Measurements from ENCODE around the gene MTHFD2L.
A peak's percentile ranks its signal among the peaks of the same experiment; 100 is the strongest.
"Not testable (repeated sequence)": the region's sequence is repeated elsewhere in the genome, so short reads cannot be mapped to it uniquely, and the experiment has no call there.

The MTHFD2L gene

DNA sequence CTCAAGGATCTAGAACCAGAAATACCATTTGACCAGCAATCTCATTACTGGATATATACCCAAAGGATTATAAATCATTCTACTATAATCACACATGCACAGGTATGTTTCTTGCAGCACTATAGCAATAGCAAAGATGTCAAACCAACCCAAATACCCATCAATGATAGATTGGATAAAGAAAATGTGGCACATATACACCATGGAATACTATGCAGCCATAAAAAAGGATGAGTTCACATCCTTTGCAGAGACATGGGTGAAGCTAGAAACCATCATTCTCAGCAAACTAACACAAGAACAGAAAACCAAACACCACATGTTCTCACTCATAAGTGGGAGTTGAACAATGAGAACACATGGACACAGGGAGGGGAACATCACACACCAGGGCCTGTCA lies 25.7 kb upstream of the MTHFD2L start:
- not testable (repeated sequence) for DNase-seq (ENCODE audit: low read depth in 2 of 3, low spot score in 2 of 3)

DNA sequence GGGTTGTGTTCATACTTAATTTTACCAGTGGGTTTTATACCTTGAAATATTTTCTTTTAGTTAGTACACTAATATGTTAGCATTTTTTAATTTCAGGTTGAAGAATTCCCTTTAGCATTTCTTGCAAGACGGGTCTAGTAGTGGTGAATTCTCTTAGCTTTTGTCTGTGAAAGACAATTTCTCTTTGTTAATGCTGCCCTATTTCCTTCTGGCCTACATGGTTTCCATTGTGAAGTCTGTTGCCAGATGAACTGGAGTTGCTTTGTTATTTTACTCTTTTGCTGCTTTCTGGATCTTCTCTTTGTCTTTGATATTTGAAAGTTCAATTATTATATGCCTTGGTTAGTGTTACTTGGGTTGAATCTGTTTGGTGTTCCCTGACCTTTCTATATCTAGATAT lies 25.0 kb upstream of the MTHFD2L start:
- DNase-seq (ENCODE audit: low read depth in 2 of 3, low spot score in 2 of 3) = no peak

DNA sequence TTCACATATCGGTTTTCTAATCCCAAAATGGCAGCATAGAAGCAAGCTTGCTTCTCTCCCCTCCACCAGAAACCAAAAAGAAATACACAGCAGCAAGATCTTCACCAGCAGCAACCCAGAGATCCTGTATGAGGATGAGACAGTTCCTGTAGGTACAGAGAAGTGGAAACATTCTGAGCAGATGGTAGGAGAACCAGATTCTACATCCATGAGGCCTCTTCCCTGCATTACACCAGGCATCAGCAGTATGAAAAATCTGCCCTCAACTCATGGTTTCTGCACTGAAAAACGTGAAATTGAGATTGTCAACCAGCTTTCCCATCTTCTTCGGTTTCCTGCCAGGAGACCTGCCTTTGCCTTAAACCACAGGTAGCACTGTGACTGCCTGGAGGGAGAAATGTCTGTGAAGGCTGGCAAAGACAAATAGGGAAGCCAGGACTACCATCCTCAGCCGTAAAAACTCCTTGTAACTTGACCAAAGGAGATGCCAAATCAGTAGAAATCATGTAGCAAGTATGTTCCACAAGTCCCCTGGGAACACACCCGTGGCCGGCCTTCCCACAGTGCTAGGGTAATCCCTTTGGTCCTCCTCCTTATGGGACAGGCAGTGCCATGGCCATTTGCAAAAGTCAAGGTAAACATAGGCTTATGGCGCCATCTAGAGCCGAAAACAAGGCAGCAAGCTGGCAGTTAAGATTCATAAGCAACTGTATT lies 24.0 kb upstream of the MTHFD2L start:
- DNase-seq (ENCODE audit: low read depth in 2 of 3, low spot score in 2 of 3) = peak in 1 of 3 experiments; percentile 26

DNA sequence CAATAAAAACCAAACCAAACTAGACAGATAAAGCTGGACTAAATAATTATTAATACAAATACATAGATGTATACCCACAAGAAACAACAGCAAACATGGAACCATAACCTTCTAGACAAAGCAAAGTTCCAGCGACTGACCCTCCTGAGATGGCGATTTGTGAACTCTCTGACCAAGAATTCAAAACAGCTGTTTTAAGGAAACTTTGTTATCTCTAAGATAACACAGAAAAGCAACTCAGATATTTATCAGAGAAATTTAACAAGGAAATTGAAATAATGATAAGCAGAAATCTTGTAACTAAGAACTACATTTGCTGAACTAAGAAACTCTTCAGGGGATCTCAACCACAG lies 23.4 kb upstream of the MTHFD2L start:
- DNase-seq (ENCODE audit: low read depth in 2 of 3, low spot score in 2 of 3) = no peak

DNA sequence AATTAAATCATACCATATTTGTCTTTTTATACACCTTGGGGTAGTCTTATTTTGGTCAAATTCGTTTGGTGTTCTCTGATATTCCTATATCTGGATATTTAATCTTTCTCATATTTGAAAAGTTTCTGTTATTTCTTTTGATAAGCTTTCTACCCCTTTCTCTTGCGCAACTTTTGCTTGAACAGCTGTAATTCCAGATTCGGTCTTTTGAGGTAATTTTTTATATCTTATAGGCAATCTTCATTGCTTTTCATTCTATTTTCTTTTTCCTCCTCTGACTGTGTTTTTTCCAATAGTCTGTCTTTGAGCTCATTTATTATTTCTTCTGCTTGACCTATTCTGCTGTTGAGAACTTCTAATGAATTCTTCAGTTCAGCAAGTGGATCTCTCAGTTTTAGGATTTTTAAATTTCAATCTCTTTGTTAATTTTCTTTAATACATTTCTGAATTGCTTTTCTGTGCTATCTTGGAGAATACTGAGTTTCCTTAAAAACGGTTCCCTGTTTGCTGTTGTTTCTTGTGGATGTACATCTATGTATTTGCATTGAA lies 11.3 kb upstream of the MTHFD2L start:
- DNase-seq (ENCODE audit: low read depth in 2 of 3, low spot score in 2 of 3) = no peak

DNA sequence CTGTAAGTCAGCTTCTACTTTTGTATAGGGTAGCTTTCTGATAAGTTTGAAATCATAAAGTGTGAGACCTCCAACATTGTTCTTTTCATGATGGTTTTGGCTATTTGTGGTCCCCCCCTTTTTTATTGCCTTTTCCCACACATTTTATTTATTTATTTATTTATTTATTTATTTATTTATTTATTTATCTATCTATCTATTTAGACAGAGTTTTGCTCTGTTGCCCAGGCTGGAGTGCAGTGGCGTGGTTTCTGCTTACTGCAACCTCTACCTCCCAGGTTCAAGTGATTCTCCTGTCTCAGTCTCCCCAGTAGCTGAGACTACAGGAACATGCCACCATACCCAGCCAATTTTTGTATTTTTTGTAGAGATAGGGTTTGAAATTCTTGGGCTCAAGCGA lies 9.7 kb upstream of the MTHFD2L start:
- no peak for DNase-seq (ENCODE audit: low read depth in 2 of 3, low spot score in 2 of 3)

DNA sequence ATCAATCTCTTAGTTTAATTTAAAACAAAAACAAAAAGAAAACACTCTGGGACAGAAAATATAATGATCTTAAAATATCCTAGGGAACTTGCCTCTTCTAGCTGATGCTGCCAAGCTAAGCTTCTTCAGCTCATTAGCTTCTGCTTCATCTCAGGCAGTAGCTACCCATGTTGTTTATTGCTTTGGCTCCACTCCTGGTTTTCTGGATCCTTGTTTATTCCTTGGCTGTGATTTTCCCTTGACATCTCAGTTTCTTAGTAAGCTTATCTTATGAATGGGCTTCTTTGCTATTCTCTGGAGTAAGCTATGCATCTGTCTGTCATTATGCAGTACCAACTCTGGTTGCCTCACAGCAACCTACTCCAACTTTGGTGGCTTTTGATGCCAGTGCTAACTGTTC lies 5.1 kb upstream of the MTHFD2L start:
- DNase-seq (ENCODE audit: low read depth in 2 of 3, low spot score in 2 of 3) = no peak

DNA sequence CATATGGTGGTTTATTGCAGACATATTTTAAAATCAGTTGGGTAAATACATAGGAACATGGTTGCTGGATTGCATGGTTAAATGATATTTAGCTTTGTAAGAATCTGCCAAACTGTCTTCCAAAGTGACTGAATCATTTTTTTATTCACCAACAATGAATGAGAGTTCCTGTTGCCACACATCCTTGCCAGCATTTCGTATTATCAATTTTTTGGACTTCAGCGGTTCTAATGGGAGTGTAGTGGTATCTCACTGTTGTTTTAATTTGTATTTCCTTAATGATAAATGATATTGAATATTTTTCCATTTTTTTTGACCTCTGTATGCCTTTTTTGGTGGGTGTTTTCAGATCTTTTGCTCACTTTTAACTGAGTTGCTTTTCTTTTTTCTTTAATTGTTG lies 1.4 kb upstream of the MTHFD2L start:
- no peak for DNase-seq (ENCODE audit: low read depth in 2 of 3, low spot score in 2 of 3)

DNA sequence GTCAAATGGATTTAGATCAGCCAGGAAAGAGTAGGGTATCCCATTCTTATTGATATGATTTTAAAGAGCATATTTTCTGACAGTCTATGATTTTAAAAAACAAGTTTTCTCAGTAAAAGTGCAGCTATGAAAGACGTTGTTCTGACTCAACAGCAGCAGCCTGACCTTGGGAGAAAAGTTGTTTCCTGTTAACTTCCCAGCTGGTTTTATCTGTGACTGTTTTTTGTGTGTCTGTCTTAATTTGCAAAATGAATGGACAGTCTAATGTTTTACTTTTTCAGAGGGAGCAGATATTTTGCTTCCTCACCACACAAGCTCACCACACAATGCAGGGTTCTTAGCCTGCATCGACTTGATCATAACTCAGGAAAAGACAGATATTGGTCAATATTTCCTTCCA lies 764 bp upstream of the MTHFD2L start:
- no peak for DNase-seq (ENCODE audit: low read depth in 2 of 3, low spot score in 2 of 3)

DNA sequence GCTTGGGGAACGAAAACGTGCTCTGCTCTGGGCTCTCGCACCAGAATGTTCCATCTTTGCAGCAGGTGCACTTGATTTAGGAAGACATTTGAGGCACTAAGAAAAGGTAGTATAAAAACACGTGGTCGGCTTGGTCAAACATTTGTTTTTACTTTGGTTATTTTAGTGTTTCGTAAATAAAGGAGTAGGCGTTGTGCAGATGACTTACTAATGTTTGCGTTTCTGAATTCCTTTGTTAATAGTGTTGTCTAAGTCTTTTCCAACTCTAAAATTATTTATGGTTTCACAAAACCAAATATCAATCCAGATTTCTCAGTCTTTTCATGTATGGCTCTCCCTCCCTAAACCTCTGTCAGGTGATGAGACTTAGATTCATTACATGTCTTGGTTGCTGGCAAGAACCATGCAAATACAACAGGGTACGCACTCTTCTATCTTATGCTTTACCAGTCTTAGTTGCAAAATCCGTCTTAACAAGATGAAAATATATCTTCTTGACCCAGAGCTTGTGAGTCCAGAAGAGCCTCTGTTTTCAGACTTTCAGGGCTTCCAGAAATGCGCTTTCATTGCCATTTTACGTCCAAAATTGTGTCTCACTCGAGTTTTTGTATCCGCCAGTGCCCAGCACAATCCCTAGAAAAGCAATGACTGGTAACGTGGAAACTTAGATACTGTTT lies 686 bp downstream of the MTHFD2L start:
- DNase-seq (ENCODE audit: low read depth in 2 of 3, low spot score in 2 of 3) = no peak

DNA sequence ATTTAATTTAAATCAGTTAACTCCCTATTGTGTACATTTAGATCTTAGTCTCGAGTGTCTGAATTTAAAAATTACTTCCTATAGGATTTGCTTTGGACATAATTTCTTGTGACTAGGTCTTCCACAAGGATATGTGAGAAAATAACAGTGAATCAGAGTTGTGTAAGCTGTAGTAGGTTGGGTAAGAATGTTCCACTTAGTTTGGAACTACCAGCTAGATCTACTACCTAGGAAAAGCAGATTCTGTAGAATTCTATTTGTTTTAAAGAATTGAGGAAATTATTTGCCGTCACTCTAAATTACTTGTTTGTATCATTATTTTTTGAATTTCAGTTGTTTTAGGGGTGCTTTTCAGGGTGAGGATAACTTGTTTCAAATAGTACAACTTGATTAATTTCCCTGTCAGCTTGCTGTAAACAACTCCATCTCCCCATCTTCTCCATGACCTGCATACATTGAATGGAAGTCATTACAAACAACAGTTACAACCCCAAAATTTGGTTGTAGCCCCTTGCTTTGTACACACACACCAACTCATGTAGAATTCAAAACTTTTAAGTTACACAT lies 1.3 kb downstream of the MTHFD2L start:
- no peak for DNase-seq (ENCODE audit: low read depth in 2 of 3, low spot score in 2 of 3)

DNA sequence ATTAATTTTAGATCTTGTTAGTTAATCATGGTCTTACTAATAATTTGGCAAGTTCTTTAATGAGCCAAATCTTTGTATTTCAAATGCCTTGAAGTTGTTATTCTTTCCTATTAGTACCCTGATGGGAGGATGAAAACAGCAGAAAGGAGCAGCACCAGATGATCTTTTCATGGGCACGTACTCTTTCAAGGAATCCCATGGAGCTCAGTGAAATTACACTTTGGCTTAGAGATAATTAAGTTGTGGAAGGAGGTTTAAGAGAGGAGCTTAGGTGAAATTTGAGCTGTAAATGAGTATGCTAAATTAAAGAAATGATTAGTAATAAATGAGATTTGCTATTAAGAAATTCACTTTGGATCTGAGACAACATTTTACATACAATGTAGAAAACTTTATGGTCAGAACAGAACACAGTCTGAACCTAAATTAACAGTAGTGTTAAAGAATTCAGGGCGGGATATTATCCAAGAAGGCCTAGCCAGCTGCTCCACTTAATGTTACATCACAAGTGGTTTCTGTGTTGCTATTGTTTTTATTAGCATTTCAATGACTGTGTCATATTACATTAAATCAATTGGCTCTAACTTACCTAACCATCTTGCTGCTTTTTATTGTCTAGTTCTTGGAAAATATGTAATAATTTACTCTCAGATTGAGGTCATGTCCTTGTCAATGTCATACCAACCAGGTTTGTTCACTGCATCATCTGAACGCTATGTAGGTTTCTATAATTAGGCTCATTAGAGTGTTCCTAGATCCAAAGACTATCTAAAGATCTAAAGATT lies 3.9 kb downstream of the MTHFD2L start:
- DNase-seq (ENCODE audit: low read depth in 2 of 3, low spot score in 2 of 3) = no peak

DNA sequence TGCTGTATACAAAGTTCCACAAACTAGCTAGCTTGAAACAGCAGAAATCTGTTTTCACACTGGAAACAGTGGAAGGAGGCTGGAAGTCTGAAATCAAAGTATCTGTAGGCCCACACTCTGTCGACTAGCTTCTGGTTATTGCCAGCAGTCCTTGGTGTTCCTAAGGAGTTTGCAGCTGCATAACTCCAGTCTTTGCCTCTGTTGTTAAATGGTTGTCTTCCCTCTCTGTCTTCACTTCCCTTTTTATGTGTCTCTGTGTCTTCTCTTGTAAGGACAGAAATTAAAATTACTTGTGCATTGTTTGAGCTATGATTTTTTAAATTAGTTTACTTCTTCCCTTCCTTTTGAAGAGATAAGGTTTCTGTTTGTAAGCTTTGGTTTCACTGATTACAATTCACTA lies 8.2 kb downstream of the MTHFD2L start:
- no peak for DNase-seq (ENCODE audit: low read depth in 2 of 3, low spot score in 2 of 3)

DNA sequence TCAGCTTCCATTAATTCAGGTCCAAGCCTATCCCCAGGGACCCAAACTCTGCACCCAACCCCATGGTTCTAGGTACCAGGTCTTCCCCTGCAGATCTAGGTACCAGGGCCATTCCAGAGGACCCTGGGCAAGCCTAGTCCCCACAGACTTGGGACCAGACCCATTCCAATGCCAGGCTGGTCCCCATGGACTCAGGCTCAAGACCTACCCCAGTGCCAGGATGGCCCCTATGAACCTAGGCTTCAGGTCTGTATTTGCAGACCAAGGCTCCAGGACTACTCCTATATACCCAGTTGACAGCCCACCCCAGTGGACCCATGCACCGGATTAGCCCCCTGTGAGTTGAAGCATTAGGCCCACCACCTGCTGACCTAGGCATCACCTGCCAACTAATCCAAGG lies 8.9 kb downstream of the MTHFD2L start:
- no peak for DNase-seq (ENCODE audit: low read depth in 2 of 3, low spot score in 2 of 3)

DNA sequence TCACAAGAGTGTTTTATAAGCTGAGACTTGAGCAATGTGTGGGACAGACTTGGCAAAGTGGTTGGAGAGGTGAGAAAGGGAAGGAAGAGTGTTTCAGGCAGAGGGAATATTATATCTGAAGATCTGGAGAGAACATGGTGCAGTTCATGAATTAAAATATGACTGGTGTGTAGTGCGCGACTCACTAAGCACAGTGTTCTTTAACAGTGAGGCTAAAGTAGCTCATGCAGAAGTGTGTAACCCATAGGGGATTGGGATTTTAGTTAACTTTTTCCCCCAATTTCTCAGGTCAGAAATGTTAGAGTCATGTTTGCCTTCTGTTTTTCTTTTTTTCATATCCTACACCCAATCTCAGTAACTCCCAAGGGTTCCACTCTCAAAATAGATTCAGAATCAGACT lies 9.7 kb downstream of the MTHFD2L start:
- DNase-seq (ENCODE audit: low read depth in 2 of 3, low spot score in 2 of 3) = no peak

DNA sequence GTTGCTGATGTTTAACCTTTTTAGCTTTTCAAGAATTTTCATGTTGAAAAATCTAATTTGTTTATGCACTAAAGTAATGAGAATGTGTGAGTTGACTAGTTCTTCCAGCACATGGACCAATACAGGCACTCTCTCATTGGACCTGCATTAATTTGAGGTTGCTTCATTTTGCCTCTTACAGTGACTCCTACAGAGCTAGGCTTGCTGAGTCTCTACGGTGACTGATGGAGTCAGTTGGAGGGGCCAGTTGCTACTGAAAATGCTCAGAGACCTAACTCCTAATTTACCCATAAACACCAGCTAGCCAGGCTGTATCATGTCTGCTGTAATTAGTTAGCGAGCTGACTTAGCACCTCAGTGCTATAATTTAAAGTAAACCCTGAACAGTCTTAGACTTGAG lies 10.9 kb downstream of the MTHFD2L start:
- no peak for DNase-seq (ENCODE audit: low read depth in 2 of 3, low spot score in 2 of 3)

DNA sequence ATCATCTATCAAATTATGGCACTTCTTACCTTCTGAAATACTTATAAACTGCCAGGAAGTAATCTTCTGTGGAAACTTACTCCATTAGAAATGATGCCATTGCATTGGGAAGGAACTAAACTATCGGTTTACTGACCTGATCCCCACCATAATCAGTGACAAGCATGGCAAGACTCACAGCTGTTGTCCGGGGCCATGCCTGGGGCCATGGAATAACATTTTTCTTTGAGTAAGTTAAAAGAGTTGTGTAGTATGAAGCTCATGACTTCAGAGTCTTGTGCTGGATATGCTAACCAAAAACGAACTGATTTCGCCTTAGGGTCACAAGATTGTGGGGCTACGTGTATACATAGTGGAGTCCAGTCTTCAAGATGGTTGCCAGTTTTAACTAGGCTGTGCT lies 15.4 kb downstream of the MTHFD2L start:
- DNase-seq (ENCODE audit: low read depth in 2 of 3, low spot score in 2 of 3) = no peak

DNA sequence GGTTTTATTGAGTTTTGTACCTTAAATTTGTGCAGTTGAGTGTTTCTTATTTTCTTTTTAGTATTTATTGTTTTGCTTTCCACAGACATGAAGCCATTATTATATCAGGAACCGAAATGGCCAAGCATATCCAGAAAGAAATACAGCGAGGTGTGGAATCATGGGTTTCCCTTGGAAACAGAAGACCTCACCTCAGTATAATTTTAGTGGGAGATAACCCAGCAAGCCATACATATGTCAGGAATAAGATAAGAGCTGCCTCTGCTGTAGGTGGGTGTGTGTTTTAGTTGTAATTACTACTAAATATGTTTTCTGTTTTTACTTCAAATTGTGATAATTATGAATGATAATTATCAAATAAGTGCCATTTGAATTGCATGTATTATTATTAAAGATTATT lies 16.5 kb downstream of the MTHFD2L start:
- no peak for DNase-seq (ENCODE audit: low read depth in 2 of 3, low spot score in 2 of 3)

DNA sequence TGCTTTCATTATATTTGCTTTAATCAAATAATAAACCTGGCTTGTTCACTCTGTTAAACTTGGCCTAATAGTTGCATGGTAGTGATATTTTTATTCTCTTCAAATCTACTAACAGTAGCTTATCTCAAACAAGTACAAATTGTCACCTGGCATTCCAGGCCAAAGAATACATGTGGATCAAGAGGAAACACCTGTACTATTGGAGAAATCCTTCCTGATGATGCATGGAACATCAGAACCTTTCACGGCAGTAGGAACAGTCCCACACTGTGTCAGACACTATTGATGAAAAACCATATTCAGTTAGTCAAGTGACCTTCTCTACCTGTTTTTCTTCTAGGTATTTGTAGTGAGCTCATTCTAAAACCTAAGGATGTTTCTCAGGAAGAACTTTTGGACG lies 17.0 kb downstream of the MTHFD2L start:
- no peak for DNase-seq (ENCODE audit: low read depth in 2 of 3, low spot score in 2 of 3)

DNA sequence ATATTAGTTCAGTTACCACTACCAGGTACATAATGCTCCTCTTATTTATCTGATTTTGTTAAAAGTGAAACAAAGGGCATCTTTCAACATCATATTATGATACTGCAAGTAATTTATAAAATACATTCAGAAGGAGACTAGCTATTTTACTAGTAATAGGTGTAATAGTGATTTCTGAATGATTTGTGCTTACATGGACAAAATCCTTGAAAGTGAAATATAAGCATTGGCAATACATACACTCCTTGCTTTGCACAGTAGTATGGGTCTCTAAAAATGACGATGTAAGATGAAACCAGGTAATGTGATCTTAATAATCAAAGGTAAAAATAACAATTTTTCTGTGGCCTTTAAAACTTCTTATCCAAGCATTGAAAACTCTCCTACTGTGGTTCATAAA lies 17.5 kb downstream of the MTHFD2L start:
- DNase-seq (ENCODE audit: low read depth in 2 of 3, low spot score in 2 of 3) = no peak

DNA sequence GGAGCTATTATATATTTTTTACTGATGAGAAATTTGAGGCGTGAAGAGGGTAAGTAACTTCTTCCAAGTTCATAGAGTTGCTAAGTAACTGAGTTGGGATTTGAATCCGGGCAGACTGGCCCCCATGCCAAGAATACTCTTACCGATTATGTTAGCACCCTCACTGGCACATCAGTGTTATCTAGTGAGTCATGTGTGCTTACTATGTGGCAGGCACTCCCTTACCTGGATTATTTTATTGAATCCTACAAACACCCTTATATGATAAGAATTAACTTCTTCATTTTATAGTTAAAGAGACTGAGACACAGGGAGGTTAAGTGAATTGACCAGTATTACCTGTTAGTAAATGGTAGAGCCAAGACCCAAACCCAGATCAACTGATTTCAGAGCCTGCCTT lies 20.9 kb downstream of the MTHFD2L start:
- DNase-seq (ENCODE audit: low read depth in 2 of 3, low spot score in 2 of 3) = no peak

DNA sequence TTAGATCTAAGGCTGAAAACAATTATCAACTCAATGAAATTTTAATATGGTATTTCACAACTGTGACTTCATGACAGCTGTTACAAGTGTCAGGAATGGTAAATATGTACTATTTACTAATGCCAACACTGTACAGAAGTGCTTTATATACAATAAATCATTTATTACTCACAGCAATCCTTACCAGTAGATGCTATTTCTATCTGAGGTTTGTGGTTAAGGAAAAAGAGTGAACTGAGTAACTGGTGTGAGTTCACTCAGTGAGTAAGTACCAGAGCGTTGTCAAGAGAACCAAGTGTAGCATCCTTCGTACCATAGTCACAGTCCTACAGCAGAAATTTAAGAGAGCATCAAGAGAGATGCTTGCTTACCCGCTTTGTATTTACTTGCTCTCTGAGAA lies 23.3 kb downstream of the MTHFD2L start:
- no peak for DNase-seq (ENCODE audit: low read depth in 2 of 3, low spot score in 2 of 3)
